GM18517 (cell line): ENCODE measurements around the gene FUS.

Experiments
- ATAC-seq: cut with Tn5 transposase; IDR thresholded peaks from one replicate; pipeline ENCODE4 v1.9.1; 2021; ENCODE audit warnings: mild to moderate bottlenecking, moderate library complexity; ENCODE audit not compliant: unreplicated experiment

The FUS gene

GRCh38 chr16:31200821-31201568 is 21.1 kb downstream of the FUS start:
- ATAC-seq = no peak

- no peak for ATAC-seq
These were observed 21.9 kb downstream of the FUS start for GRCh38 chr16:31201582-31202413.

- no peak for ATAC-seq
These were observed 22.8 kb downstream of the FUS start, which contains the start of gene PYCARD for GRCh38 chr16:31202414-31203375. Gene PYCARD (minus strand): TSS chr16:31202760. CDS start chr16:31202690, 70 bp downstream.

- ATAC-seq = no peak
These were observed 25.1 kb downstream of the FUS start for GRCh38 chr16:31204871-31205666.

- ATAC-seq = no peak
These were observed 26.8 kb downstream of the FUS start for GRCh38 chr16:31206776-31207175.

GRCh38 chr16:31213342-31213741 is 33.4 kb downstream of the FUS start:
- no peak for ATAC-seq

GRCh38 chr16:31213877-31214707 is 34.2 kb downstream of the FUS start, which contains the start of gene TRIM72:
Gene TRIM72 (plus strand): TSS chr16:31214119. CDS start chr16:31214739, 620 bp downstream.
- no peak for ATAC-seq

- no peak for ATAC-seq
These were observed 34.9 kb downstream of the FUS start for GRCh38 chr16:31214708-31215286.

GRCh38 chr16:31215287-31216162 is 35.6 kb downstream of the FUS start:
- ATAC-seq = no peak

GRCh38 chr16:31216422-31217135 is 36.6 kb downstream of the FUS start, which contains the start of gene PYDC1:
Gene PYDC1 (minus strand): TSS chr16:31217135. CDS start chr16:31217028, 107 bp downstream.
- no peak for ATAC-seq

- ATAC-seq = no peak
These were observed 37.2 kb downstream of the FUS start for GRCh38 chr16:31217136-31217530.

GRCh38 chr16:31219154-31219741 is 39.3 kb downstream of the FUS start:
- no peak for ATAC-seq

- no peak for ATAC-seq
These were observed 41.6 kb downstream of the FUS start for GRCh38 chr16:31221357-31222160.

- no peak for ATAC-seq
These were observed 43.1 kb downstream of the FUS start for GRCh38 chr16:31223044-31223443.

GRCh38 chr16:31224092-31224955 is 44.4 kb downstream of the FUS start:
- ATAC-seq = no peak
